CD4-positive, alpha-beta T cell treated with Interleukin-6 for 4 hours (primary cell): Measurements from ENCODE around the gene IRF2BP2.
"Not testable (repeated sequence)": the region's sequence is repeated elsewhere in the genome, so short reads cannot be mapped to it uniquely, and the experiment has no call there.

ENCODE experiments used
- DNase-seq: peaks from one replicate; pipeline ENCODE4 v3.0.0-alpha.2; 2020; ENCODE audit warnings: mixed read lengths

IRF2BP2 gene

DNA sequence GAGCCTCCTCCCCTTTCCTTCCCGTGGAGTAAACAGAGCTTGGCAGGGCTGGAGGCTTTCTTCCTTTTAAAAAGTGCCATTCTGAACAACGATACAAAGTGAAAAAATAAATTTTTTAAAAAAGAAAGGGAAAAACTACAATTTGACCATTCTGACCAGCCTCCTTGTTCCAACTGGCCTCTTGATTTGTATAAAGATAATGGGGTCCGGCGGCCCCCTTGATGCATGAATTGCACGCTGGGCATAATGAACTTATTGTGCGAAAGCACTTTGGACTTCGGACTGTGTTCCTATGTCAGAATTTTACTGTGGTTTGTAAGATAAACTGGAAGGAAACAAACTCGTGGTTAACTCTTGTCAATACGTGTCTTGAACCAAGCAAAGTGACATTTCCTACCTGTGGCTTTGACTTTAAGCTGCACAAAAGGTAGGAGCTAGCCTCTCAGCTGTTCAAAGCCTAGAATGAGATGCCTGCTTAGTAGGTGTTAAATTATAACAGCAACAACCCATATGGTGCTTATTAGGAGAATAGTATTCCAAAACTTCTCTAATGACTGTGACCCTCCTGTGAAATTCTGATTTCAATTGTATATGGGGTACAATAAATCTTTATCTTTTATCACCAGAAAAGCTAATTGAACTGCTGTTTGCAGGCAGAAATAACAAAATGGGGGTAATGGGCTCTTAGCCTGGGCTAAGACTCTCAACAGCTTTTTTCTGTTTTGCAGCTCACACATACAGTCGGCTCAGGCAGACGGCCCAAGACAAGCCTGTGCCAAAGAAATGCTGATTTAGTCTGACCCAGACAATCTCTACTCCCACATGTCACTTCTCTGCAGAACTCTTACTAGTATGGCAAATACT, 9.3 kb downstream of the IRF2BP2 start:
- peak; percentile 14 for DNase-seq

DNA sequence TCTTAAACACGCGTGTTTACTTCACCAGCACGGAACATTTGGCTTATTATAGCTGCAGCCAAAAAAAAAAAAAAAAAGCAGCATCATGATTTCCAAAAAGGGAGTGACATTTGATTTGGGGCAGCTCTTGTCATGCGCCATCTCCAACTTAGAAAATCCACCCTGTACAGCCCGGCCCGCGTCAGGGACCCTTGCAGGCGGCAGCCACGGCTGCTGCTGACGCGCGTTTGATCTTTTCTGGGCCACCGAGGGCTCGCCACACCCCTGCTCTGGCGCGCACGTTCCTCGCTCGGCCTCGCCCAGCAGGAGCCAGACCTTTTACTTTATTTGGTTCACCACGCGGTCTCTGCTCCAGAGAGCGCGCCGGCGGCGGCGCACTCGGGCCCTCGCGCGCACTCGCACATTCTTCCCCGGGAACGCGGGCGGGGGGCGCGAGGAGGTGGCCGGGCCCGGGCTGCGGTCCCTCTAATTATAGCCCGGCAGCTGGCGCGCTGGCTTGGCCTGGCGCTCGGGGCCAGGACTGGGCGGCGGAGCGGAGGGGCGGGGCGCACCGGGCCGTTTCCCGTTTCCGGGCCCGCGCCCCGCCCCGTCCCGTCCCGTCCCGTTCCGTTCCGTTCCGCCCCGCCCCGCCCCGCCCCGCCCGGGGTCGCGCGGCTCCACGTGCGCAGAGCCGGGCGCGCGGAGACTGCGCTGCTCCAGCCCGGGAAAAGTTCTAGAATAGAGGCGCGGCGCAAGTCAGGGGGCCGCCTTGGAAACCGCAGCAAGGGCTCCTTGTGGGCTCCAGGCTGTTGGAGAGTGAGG, 10.2 kb downstream of the IRF2BP2 start:
- DNase-seq = peak; percentile 82

DNA sequence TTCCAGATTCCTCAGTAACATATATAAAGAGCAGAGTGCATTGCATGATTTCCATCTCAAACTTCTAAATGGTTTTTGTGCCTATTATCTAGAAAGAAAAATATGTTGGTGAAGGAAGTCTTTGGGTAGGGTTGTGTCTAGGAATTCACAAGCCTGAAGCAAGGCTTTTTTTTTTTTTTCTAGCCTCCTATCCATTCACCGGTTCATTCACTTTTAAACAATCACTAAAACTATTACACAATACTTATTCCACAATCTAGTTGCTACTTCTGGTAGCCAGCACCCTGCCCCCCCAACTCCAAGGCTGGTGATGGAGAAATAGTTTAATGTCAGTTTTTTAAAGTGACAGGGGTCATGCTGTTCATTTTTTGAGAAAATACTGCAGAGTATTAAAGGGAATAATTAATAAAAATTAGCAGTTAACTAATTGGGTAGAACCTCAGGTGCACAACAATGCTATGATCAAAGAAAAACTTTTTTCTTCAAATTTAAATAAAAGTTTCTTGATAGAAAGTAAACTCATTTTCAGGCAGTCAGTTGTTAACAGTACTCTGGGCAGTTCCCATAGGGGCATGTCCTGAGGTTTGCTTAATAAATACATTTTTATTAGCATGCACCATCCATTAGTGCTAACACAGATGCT, 10.9 kb downstream of the IRF2BP2 start:
- DNase-seq = no peak

DNA sequence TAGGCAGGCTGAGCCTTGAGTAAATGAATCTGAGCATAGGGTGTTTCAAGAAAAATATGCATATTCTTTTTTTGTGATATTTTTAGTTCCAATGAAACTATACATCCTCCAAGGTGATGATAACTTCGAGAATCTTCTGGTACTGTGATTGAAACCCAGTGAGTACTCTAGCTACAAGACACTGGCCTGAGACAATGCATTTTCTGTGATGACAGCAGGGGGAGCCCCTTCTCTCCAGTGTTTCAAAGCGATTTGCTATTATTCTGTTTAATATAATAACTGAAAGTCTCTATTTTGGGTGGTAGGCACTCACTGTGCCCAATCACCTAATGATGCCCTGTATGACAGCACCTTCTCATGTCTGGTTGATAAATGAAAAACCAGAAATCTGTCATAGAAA, 12.1 kb downstream of the IRF2BP2 start:
- DNase-seq = peak; percentile 79

DNA sequence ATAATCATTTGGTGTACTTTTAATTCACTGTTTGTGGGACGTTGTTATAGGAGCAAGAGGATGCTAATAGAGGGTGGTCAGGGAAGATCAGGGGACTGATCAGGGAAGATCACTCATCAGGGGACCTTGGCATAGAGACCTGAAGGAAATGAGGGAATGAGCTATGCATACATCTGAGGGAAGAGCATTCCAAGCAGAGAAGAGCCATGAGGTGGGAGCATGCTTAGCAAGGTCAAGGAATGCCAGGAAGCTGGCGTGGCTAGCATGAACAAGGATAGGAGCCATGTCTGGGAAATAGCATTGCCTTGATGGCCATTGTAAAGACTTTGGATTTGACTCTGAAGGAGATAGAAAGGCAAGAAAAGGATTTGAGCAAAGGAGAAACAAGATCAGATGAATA, 14.1 kb downstream of the IRF2BP2 start:
- DNase-seq = no peak

DNA sequence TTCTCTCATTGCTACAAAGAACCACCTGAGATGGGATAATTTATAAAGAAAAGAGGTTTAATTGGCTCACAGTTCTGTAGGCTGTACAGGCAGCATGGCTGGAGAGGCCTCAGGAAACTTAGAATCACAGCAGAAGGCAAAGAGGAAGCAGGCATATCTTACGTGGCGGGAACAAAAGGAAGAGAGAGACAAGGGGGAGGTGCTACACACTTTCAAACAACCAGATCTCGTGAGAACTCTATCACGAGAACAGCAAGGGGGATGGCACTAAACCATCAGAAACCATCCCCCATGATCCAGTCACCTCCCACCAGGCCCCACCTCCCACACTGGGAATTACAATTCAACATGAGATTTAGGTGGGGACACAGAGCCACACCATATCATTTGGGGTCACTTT, 15.4 kb downstream of the IRF2BP2 start:
- not testable (repeated sequence) for DNase-seq

DNA sequence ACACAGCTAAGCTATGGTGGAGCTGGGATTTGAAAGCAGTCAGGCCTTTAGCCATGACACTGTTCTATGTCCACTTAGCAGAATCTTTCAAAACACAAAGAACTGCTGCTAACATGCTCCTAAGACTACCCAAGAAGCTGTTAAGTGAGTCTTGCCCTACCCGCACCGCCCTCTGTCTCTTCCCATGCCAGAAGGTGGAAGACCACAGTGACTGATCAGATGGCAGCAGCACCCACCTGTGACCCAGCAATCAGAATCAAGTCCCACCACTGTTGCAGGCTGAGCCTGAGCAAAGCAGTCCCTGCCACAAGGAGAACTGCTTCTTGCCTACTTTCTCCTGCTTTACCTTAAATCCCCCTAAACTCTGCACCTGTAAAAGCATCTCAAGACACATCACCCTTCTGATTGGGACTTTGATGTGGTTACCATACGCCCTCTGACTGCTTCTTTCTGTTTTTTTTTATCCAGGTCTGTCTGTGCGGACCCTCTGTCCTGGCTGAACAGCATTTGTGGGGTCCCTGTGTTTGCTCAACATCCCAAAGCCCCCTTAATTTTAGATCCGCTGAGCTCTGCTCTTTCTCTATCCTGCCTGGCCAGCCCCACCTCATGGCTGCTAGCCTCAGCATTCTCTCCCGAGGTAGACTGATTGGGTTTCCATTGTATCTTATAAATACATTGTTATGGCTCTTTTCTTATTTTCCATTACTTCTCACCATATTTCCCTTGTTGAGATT, 16.0 kb downstream of the IRF2BP2 start:
- DNase-seq = no peak

DNA sequence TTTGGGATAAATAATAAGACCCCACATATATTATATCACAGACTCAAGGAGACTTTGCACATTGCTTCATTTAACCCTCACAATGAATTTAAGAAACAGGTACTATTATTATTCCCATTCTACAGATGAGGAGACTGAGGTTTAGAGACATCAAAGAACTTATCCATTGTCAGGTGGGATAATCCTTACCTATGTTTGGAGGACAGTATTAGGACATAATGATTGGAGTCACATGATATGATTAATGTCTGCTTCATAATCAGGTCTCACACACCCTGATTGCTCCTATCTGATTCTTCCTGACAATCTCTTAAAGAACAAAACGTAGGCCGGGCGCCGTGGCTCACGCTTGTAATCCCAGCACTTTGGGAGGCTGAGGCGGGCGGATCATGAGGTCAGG, 16.9 kb downstream of the IRF2BP2 start:
- no peak for DNase-seq

DNA sequence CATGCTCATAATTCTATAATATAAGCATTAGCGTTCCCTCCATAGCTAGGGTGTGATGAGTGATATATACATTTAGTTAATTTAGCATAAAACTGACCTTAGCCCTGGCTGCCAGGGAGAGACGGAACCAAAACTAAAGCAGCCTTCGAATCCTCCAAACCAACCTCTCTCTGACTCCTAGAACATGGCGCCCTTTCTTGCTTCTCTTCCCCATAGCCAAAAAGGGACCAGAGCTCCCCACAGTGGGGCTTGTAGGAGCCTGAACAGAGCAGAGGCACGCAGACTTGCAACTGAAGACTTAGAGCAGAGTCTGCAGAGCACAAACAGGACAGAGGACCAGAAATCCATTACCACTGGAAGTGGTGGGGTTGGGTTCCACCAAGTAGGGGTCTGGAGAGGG, 17.7 kb downstream of the IRF2BP2 start:
- no peak for DNase-seq

DNA sequence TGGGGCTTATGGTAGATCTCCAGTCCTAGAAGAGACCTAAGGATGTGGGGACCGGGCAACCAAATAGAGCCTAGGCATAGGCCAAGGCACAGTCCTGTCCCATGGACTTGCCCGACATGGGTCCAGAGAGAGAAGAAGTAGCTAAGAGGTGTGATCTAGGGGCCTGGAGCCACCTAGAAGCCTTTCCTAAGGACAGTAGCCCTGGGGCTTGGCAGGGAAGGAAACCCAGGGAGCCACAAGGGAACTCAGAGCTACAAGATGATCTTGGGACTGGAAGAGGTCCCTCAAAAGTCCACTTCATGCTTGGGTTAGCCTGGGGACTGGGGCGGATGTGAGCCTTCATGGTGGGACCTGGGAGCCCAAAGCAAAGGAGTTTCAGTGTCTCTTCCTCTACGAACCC, 18.8 kb downstream of the IRF2BP2 start:
- no peak for DNase-seq

DNA sequence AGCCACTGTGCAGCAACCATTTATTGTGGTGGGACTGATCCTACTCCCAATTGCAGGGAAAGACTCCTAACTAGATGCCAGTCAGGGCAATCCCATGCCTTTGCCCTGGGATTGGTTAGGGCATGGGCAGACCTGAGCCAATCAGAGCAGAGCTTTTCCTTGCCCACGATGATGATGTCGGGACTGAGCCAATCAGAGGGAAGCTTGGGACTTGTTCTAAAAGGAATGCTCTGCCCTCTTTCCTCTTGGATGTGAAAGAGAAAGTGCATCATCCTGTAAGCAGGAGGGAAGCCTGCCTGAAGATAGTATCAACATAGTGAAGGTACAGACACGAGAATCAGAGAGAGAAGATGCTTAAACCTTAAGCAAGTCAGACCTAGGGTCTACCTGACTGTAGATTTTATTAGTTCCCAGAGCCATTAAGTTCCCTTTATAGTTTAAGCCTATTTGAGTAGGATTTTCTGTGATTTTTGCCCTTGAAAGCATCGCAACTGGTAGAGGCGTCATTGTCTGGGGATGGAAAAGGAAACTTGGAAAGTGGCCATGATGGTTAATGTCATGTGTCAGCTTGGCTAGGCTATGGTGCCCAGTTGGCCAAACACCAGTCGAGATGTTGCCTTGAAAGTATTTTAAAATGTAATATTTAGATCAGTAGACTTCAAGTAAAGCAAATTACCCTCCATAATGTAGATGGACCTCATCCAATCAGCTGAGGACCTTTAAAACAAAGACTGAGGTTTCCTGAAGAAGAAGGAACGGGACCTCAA, 19.9 kb downstream of the IRF2BP2 start:
- no peak for DNase-seq

DNA sequence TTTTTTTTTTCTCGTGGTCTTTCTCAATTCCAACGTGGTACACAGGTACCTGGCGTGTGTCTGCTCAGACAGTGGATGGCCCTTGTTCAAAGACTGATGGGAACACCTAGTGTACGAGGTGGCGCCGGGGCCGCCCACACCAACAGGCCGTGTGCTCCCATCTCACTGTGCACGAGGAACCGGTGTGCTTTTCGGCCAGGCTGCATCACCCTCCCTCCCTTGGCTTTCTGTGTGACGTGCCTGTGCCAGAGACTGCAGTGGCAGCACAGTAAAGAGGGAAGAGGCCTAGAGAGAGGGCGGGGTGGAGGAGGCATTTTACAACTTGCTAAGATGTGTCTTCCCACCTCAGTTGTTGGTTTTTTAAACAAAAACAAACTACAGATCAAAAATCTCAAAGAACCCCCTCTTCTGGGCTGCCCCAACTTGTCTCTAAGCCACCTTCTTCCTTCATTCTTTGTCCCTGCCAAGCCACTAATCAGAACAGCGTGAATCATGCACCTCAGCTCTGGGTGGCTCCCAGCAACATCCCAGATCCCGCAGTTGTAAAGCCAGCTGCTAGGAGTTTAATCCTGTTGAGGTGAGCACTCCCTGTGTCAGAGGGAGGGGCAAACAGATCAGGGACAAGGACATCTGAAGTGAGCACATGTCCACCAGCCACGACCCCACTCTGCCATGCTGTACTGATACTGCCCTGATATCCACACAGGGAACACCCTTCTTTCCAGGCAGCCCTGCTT, 20.7 kb downstream of the IRF2BP2 start:
- no peak for DNase-seq

DNA sequence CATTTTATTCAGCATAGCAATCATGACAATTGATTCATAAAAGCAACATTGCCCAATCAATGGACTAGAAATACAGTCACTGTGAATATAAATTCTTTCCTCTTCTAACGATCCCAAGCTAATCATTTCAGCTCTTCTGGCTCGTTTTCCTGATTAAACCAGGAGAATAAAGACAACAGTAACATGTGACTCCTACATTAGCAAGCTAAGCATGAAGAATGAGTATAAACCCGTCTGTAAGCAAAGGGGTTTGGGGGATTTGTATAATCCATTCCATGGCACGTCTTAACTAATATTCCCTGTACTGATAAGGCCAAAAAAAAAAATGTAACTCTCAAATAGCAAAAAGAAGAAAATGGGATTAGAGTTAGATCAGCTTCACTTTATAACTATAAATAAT, 21.6 kb downstream of the IRF2BP2 start:
- DNase-seq = no peak

DNA sequence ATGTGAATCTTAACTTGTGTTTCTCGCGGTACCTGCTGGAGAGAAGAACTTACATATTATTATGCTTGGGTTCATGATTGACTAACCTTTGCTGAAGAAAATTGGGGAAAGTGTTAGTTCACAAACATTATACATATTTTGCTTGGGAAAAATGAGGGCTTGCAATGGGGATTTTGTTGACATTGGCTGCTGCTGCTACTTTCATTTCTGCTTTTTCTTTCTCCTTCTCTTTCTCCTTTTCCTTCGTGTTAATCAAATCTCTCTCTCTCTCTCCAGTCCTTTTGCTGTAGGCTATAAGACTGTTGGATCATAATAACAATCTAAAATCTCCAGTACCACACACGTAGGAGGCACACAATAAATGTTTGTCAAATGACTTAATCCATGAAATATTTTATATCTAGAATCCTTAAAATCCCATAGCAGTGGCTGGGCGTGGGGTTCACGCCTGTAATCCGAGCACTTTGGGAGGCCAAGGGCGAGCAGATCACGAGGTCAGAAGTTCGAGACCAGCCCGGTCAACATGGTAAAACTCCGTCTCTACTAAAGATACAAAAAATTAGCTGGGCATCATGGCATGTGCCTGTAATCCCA, 23.0 kb downstream of the IRF2BP2 start:
- no peak for DNase-seq

DNA sequence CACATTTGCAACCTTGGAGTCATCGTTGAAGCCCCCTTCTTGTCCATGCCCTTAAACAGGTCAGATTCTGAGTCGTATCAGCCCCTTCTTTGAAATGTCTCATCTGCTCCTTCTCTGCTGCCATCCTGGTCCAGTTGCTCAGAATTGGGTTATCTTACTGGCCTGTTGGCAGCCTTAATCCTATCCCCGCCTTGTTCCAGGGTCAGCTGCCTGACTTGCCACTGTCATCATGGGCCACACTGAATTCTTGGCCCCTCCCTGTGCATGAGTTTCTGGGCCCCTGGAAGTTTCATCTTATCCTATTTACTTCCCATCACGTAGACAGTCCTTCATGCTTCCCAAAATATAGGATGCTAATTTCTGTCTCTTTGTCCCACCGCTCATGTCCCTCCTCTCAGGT, 23.7 kb downstream of the IRF2BP2 start:
- DNase-seq = no peak

DNA sequence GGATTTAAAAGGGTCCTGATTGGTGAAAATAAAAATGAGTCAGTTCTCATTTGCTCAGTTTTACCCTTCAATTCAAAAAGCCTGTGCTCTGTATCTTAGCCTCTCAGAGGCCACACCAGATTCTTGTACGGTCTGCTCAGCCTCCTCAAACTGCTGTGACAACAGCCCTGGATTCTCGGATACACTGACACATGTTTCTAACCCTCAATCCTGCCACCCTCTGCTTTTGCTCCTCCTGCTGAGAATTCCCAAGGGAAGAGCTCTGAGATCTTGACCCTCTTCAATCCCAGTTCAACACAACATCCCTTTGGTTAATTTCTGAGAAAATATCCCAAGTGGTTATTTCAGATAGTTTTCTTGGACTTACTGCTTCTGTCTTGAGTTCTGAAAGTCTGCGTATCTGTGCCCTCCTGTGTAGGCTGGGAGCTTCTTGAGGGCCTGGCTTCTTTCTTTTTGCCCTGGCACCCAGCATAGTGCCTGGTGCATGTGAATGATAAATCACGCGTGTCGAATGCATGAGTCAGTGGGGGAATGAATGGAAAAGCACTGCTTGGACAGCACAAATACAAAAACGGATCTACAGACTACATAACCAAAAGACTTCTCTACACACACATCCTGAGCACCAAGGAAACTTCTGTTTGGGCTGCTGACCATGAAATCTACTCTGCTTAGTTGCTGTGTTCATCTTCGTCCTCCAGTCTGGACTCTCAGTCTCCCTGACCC, 24.5 kb downstream of the IRF2BP2 start:
- DNase-seq = no peak

DNA sequence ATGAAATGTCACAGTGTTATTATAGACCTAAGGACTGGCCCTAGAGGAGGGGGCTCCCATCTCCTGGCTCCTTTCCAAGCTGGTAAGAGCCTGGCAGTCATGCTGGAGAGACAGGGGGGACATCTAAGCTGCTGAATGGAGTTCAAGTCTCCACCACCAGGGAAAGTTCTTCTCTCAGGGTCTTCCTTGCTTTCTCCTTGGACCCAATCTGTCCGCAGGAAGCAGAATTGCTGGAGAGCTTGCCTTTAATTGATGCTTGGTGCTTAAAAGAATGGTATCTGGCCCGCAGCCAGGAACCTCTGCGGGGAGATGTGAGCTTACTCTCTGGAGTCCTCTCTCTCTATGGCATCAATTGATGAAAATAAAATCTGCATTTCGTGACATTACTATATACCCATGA, 25.1 kb downstream of the IRF2BP2 start:
- no peak for DNase-seq

DNA sequence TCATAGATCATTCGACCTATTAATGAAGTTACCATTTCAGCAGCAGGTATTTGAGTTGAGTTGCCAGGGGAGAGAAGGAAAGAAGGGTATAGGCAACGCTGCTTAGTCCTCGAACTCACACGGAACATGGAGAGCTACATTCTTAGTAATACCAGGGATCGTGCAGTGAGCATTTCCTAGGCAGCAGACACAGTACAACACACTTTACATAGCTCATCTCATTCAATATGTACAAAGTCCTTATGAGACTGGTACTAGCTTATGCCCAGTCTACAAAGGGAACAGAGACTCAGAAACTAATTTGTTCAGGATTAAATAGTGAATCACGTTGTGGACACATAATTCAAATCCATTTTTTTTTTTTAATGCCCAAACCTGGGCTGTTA, 25.6 kb downstream of the IRF2BP2 start:
- no peak for DNase-seq

DNA sequence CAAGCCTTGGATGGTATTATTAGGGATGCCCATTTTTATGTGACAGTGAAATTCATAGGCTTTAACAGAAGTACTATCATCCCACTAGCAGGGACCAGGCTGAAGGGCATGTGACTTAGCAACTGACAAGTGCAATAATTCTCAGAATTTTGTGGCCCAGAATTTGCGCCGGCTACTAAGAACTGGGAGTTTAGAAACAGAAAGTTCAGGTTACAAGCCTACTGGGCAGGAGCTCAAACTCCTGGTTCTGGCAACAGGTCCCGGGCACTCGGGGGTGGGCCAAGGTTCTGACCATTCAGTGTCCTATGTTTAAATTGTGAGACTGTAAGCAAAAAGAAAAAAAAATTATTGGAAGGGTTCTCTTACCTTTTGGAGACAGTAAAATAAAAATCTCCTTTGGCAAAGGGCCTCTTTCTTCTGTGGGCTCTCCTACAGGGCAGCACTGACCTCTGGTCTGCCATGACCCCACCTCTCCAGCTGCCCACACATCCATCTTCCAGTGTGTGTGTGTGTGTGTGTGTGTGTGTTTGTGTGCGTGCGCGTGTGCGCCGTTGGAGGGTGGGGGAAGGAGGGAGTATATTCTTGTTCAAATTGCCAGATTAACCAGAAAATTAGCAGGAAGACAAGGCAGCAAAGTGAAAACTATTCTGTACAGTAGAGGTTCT, 26.1 kb downstream of the IRF2BP2 start:
- DNase-seq = no peak
